ENCODE data around the gene ACTR5.

Gene ACTR5

DNA sequence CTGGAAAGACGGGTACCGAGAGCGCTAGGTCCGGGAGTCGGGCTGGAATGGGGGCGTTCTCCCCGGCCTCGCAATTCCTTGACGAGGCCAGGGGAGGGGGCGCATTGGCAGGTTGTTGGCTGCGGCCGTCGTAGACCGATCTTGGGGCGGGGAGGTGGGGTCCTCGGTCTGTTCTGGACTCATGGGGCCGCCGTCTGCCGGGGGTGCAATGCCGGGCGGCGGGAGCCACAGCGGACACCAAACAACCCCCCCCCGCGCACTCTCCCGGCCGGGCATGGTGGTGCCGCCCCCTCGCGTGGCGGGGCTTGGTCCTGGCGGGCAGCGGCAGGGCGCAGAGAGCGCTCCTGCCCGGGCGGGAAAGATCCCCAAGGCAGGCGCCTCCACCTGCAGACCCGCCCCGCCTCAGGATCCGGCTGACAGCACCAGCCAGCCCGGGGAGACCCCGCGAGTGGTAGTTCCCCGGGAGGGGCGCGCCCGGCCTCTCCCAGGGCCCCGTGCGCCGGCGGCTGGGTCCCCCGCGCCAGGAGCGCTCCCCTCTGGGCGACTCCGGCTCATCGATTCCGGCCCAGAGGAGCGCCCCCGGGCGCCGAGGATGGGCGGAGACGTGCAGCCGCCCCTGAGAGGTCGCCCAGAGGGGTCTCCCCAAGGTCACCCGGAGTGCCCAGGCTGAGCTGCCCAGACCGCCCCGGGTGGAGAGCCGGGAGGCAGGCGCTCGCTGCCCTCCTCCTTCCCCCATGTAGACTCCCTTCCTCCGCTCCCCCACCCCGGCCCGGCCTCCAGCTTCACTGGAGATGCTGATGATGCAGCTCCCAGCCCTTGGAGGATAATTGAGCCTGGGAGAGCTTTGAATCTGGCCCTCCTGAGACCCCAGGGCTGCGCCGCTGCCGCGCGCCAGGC lies 57.9 kb downstream of the ACTR5 start (continued):
- TF ChIP-seq ZNF341 (tag by site-specific recombination; IDR thresholded peaks at IDR 0.05; ENCODE audit: low read depth) (peak; percentile 70), ZNF391 (tag by site-specific recombination; IDR thresholded peaks at IDR 0.05; ENCODE audit: borderline replicate concordance, low read depth) (no peak), ZNF660 (tag by site-specific recombination; IDR thresholded peaks at IDR 0.05) (no peak), GLIS1 (tag by site-specific recombination; IDR thresholded peaks at IDR 0.05) (peak; percentile 79), ZNF280D (tag by site-specific recombination; IDR thresholded peaks at IDR 0.05) (no peak), ZIC2 (tag by site-specific recombination; IDR thresholded peaks at IDR 0.05) (peak; percentile 73), ZNF670 (tag by site-specific recombination; IDR thresholded peaks at IDR 0.05; ENCODE audit: low read depth) (no peak), ZNF292 (tag by site-specific recombination; IDR thresholded peaks at IDR 0.05; ENCODE audit: borderline replicate concordance, low read depth) (no peak), TCF7L2 (IDR thresholded peaks at IDR 0.05; ENCODE audit: borderline replicate concordance, low read depth, low read length) (no peak), ZNF560 (tag by site-specific recombination; IDR thresholded peaks at IDR 0.05; ENCODE audit: borderline replicate concordance) (no peak), ZSCAN16 (tag by site-specific recombination; IDR thresholded peaks at IDR 0.05) (no peak), ZSCAN5A (tag by site-specific recombination; IDR thresholded peaks at IDR 0.05) (no peak), ZFP69B (tag by site-specific recombination; IDR thresholded peaks at IDR 0.05) (no peak), ZBTB1 (tag by site-specific recombination; IDR thresholded peaks at IDR 0.05) (no peak), ZNF394 (tag by site-specific recombination; IDR thresholded peaks at IDR 0.05; ENCODE audit: borderline replicate concordance) (no peak), ZNF654 (tag by site-specific recombination; IDR thresholded peaks at IDR 0.05; ENCODE audit: low read depth) (no peak), PRDM2 (tag by site-specific recombination; IDR thresholded peaks at IDR 0.05; ENCODE audit: borderline replicate concordance) (no peak), ZNF561 (tag by site-specific recombination; IDR thresholded peaks at IDR 0.05; ENCODE audit: borderline replicate concordance) (peak; percentile 81; the same call in 1 of the 2 replicates), ZNF677 (tag by site-specific recombination; IDR thresholded peaks at IDR 0.05) (no peak), KLF10 (tag by site-specific recombination; IDR thresholded peaks at IDR 0.05) (no peak), ZBTB10 (tag by site-specific recombination; IDR thresholded peaks at IDR 0.05) (peak; percentile 60; the same call in 1 of the 2 replicates), ZNF621 (tag by site-specific recombination; IDR thresholded peaks at IDR 0.05) (no peak)
- TF ChIP-seq, protein P1, sequence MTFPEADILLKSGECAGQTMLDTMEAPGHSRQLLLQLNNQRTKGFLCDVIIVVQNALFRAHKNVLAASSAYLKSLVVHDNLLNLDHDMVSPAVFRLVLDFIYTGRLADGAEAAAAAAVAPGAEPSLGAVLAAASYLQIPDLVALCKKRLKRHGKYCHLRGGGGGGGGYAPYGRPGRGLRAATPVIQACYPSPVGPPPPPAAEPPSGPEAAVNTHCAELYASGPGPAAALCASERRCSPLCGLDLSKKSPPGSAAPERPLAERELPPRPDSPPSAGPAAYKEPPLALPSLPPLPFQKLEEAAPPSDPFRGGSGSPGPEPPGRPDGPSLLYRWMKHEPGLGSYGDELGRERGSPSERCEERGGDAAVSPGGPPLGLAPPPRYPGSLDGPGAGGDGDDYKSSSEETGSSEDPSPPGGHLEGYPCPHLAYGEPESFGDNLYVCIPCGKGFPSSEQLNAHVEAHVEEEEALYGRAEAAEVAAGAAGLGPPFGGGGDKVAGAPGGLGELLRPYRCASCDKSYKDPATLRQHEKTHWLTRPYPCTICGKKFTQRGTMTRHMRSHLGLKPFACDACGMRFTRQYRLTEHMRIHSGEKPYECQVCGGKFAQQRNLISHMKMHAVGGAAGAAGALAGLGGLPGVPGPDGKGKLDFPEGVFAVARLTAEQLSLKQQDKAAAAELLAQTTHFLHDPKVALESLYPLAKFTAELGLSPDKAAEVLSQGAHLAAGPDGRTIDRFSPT (tag by site-specific recombination; IDR thresholded peaks at IDR 0.05): peak; percentile 32; the same call in 1 of the 2 replicates

All from HEK293 (cell line).